Measurements from ENCODE around the gene SPATA17. TPM values are rescaled to one million over a fixed set of nuclear protein-coding genes. Genes with fewer than 3 reads are reported as not detected.

SPATA17 gene
- total and polyA plus RNA-seq, 2 experiments from 2014 or later: 1.2 to 3.5 TPM

DNA sequence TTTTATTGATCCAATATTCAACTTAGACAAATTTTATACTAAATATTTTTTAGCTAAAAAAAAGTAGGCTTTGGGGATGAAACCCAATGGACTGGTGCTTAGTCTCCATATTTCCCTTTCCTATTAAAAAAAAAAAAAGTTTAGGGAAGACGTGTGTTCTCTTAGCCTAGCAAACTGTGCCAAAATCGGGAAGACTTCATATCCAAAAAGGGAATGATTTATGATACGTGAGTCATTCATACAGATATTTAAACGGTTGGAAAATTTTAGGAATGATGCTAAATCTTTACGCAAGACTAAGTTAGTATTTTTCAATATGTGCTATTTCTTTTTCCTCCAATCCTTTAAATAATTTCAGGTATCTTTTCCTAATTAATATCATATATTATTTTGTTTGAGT is 50.7 kb downstream of the SPATA17 start (continued):
- TF ChIP-seq, protein P1, sequence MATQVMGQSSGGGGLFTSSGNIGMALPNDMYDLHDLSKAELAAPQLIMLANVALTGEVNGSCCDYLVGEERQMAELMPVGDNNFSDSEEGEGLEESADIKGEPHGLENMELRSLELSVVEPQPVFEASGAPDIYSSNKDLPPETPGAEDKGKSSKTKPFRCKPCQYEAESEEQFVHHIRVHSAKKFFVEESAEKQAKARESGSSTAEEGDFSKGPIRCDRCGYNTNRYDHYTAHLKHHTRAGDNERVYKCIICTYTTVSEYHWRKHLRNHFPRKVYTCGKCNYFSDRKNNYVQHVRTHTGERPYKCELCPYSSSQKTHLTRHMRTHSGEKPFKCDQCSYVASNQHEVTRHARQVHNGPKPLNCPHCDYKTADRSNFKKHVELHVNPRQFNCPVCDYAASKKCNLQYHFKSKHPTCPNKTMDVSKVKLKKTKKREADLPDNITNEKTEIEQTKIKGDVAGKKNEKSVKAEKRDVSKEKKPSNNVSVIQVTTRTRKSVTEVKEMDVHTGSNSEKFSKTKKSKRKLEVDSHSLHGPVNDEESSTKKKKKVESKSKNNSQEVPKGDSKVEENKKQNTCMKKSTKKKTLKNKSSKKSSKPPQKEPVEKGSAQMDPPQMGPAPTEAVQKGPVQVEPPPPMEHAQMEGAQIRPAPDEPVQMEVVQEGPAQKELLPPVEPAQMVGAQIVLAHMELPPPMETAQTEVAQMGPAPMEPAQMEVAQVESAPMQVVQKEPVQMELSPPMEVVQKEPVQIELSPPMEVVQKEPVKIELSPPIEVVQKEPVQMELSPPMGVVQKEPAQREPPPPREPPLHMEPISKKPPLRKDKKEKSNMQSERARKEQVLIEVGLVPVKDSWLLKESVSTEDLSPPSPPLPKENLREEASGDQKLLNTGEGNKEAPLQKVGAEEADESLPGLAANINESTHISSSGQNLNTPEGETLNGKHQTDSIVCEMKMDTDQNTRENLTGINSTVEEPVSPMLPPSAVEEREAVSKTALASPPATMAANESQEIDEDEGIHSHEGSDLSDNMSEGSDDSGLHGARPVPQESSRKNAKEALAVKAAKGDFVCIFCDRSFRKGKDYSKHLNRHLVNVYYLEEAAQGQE (IDR thresholded peaks at IDR 0.05; ENCODE audit: unreplicated experiment): no peak
- TF ChIP-seq EZH2phosphoT487 (IDR thresholded peaks at IDR 0.05; ENCODE audit: unreplicated experiment): no peak
- no peak for TF ChIP-seq EZH2 (IDR thresholded peaks at IDR 0.05; ENCODE audit: low read depth, unreplicated experiment)
- TF ChIP-seq STAT1 (IDR thresholded peaks at IDR 0.05; ENCODE audit: unreplicated experiment): no peak
- no peak for TF ChIP-seq JUNB (IDR thresholded peaks at IDR 0.05; ENCODE audit: unreplicated experiment)
- TF ChIP-seq CREB1 (CRISPR knock-in tag; IDR thresholded peaks at IDR 0.05; ENCODE audit: low read depth): no peak
- TF ChIP-seq, protein P2, sequence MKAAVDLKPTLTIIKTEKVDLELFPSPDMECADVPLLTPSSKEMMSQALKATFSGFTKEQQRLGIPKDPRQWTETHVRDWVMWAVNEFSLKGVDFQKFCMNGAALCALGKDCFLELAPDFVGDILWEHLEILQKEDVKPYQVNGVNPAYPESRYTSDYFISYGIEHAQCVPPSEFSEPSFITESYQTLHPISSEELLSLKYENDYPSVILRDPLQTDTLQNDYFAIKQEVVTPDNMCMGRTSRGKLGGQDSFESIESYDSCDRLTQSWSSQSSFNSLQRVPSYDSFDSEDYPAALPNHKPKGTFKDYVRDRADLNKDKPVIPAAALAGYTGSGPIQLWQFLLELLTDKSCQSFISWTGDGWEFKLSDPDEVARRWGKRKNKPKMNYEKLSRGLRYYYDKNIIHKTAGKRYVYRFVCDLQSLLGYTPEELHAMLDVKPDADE (IDR thresholded peaks at IDR 0.05): no peak
- TF ChIP-seq NANOG (IDR thresholded peaks at IDR 0.05; ENCODE audit: borderline replicate concordance): no peak
- TF ChIP-seq, protein P3, sequence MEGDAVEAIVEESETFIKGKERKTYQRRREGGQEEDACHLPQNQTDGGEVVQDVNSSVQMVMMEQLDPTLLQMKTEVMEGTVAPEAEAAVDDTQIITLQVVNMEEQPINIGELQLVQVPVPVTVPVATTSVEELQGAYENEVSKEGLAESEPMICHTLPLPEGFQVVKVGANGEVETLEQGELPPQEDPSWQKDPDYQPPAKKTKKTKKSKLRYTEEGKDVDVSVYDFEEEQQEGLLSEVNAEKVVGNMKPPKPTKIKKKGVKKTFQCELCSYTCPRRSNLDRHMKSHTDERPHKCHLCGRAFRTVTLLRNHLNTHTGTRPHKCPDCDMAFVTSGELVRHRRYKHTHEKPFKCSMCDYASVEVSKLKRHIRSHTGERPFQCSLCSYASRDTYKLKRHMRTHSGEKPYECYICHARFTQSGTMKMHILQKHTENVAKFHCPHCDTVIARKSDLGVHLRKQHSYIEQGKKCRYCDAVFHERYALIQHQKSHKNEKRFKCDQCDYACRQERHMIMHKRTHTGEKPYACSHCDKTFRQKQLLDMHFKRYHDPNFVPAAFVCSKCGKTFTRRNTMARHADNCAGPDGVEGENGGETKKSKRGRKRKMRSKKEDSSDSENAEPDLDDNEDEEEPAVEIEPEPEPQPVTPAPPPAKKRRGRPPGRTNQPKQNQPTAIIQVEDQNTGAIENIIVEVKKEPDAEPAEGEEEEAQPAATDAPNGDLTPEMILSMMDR (conservative IDR thresholded peaks at IDR 0.05; ENCODE audit: low read depth in 2 of 2): no peak
- no peak for TF ChIP-seq ZNF114 (CRISPR knock-in tag; IDR thresholded peaks at IDR 0.05)

DNA sequence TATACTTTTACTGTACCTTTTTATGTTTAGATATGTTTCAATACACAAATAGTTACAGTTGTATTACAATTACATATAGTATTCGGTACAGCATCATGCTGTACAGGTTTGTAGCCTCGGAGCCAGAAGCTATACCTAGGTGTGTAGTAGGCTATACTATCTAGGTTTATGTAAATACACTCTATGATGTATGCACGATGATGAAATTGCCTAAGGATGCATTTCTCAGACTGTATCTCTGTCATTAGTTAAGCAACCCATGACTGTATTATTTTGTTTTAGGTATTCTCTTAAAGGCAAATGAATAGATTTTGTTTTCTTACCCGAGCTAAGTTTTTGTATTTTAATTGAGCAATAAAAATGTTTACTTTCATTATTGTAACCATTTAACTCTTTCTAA is 56.4 kb downstream of the SPATA17 start:
- ATAC-seq (no peak), DNase-seq (ENCODE audit: low spot score) (no peak)
- no peak overlapping the region for H3K4me3 ChIP-seq
- no peaks in the 10 kb centered on the region for H3K9me2 ChIP-seq (ENCODE audit: insufficient read depth)
- H3F3A ChIP-seq (replicated peaks; ENCODE audit: low read depth): no peaks in the 10 kb centered on the region
- Mint-ChIP-seq H3K4me1 (no peaks in the 10 kb centered on the region), H3K27ac (no peak overlapping the region), H3K36me3 (ENCODE audit: low read depth) (no peaks in the 10 kb centered on the region), H3K27me3 (ENCODE audit: insufficient read depth, low read depth, poor library complexity) (no peaks in the 10 kb centered on the region), H3K4me3 (no peak overlapping the region), H3K9me3 (no peaks in the 10 kb centered on the region)
- H3K27ac ChIP-seq (ENCODE audit: low read depth): no peak overlapping the region
- H3K79me2 ChIP-seq (replicated peaks; ENCODE audit: insufficient read depth): no peaks in the 10 kb centered on the region
- no peak overlapping the region for H3K4me2 ChIP-seq
- no peaks in the 10 kb centered on the region for H3K36me3 ChIP-seq (ENCODE audit: insufficient read depth)
- H3K4me1 ChIP-seq (ENCODE audit: insufficient read depth): no peaks in the 10 kb centered on the region
- no peak overlapping the region for H2AFZ ChIP-seq
- no peaks in the 10 kb centered on the region for H4K20me1 ChIP-seq (replicated peaks; ENCODE audit: insufficient read depth)
- H3K27me3 ChIP-seq (ENCODE audit: insufficient read depth): no peaks in the 10 kb centered on the region
- TF ChIP-seq CREB1 (CRISPR knock-in tag; IDR thresholded peaks at IDR 0.05; ENCODE audit: low read depth) (no peak), NANOG (IDR thresholded peaks at IDR 0.05; ENCODE audit: borderline replicate concordance) (no peak), ZNF331 (CRISPR knock-in tag; IDR thresholded peaks at IDR 0.05; ENCODE audit: low read depth) (no peak), EZH2phosphoT487 (IDR thresholded peaks at IDR 0.05; ENCODE audit: unreplicated experiment) (no peak), JUNB (IDR thresholded peaks at IDR 0.05; ENCODE audit: unreplicated experiment) (no peak), STAT1 (IDR thresholded peaks at IDR 0.05; ENCODE audit: unreplicated experiment) (no peak)
- TF ChIP-seq, protein P3 (conservative IDR thresholded peaks at IDR 0.05; ENCODE audit: low read depth in 2 of 2): no peak
